ENCODE measurements around the gene EFCC1. TPM values are rescaled to one million over a fixed set of nuclear protein-coding genes. Genes with fewer than 3 reads are reported as not detected.

The EFCC1 gene
- polyA plus RNA-seq, 2 of the 4 experiments (the other 2 are of a cell fraction): 0.04 TPM; not detected in 1

DNA sequence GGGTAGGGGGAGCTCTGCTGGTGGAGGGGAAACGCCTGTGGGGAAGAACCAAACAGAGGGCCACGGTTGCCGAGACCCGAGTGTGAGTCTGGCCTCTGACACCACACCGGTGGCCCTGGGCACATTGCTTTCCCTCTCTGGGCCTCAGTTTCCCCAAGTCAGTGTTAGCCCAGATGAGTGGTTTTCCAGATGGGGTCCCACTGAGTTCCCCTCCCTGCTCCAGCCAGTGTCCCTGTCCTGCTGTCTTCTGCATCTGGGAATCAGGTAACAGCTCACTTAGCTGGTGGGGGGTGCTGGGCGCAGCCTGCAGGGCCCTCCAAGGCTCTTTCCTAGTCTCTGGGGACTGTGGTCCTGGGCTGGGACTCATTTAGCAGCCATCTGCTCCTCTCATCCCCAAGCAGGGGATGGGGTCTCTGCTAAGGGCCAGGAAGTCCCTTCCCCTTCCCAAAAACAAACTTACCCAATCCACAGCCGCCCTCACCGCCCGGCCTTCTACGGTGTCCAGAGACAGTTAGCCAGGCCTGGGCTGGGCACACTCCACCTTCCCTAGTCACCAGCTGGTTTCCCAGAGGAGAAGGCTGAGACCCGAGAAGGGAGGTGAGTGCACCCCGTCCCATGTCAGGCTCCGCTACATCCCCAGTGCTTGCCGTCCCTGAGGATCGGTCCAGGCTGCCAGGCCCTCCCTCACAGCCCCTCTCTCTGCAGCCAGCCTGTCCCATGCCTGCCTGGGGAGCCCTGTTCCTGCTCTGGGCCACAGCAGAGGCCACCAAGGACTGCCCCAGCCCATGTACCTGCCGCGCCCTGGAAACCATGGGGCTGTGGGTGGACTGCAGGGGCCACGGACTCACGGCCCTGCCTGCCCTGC is 60.2 kb downstream of the EFCC1 start:
- no peak overlapping the region for H3K27ac ChIP-seq
- no peak for FAIRE-seq
- no peak overlapping the region for H3K4me3 ChIP-seq
- ATAC-seq: no peak; a peak in 2 of 6 replicates
- H3K4me1 ChIP-seq: no peaks in the 10 kb centered on the region
- H3K4me2 ChIP-seq: no peak overlapping the region
- H3K9me3 ChIP-seq: no peaks in the 10 kb centered on the region
- ChIA-PET POLR2A (no interaction called here), CTCF (interaction anchor here (3.5 kb wide), 1 partner anchor 8 kb away, joined by 17 read pairs; no protein-coding TSS in a partner anchor)
- DNase-seq (ENCODE audit: low read depth in 1 of 2, low spot score in 1 of 2): no peak
- TF ChIP-seq CBX8 (IDR thresholded peaks at IDR 0.05) (no peak), HOXB13 (CRISPR knock-in tag; IDR thresholded peaks at IDR 0.05; ENCODE audit: low read depth) (no peak), ZFP36 (IDR thresholded peaks at IDR 0.05; ENCODE audit: borderline replicate concordance, partially characterized antibody) (no peak), FOXS1 (CRISPR knock-in tag; IDR thresholded peaks at IDR 0.05) (no peak)
- TF ChIP-seq, protein P1, sequence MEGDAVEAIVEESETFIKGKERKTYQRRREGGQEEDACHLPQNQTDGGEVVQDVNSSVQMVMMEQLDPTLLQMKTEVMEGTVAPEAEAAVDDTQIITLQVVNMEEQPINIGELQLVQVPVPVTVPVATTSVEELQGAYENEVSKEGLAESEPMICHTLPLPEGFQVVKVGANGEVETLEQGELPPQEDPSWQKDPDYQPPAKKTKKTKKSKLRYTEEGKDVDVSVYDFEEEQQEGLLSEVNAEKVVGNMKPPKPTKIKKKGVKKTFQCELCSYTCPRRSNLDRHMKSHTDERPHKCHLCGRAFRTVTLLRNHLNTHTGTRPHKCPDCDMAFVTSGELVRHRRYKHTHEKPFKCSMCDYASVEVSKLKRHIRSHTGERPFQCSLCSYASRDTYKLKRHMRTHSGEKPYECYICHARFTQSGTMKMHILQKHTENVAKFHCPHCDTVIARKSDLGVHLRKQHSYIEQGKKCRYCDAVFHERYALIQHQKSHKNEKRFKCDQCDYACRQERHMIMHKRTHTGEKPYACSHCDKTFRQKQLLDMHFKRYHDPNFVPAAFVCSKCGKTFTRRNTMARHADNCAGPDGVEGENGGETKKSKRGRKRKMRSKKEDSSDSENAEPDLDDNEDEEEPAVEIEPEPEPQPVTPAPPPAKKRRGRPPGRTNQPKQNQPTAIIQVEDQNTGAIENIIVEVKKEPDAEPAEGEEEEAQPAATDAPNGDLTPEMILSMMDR (IDR thresholded peaks at IDR 0.05): no peak
- 75% methylated on average over 12 of the region's 19 CpGs for WGBS (ENCODE audit: missing lambda C conversion rate)

DNA sequence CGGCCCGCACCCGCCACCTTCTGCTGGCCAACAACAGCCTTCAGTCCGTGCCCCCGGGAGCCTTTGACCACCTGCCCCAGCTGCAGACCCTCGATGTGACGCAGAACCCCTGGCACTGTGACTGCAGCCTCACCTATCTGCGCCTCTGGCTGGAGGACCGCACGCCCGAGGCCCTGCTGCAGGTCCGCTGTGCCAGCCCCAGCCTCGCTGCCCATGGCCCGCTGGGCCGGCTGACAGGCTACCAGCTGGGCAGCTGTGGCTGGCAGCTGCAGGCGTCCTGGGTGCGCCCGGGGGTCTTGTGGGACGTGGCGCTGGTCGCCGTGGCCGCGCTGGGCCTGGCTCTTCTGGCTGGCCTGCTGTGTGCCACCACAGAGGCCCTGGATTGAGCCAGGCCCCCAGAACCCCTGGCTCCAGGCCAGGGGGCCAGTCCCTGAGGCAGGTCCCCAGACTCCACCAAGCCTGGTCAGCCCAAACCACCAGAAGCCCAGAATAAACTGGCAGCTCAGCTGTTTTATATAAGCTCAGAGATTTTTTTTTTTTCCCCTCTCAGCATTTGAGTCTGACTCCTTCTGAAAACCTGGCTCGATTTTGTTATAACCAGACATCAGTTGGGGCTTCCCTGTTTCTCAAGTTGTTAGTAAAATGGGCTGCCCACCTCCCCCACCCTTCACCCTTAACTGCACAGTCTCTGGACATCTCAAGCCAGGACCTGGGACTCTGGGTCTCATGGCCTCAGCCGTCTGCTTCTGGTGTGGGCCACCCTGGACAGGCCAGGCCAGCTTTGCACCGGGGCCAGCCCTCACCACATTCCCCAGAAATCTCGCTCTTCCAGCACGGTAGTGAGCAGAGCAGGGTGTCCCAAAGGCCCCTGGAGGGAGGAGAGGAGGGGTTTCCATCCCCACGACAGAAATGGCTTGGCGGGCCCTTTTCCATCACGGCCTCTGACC is 61.1 kb downstream of the EFCC1 start:
- DNase-seq (ENCODE audit: low read depth in 1 of 2, low spot score in 1 of 2): no peak
- ChIA-PET CTCF (interaction anchor here (3.5 kb wide), 1 partner anchor 9 kb away, joined by 17 read pairs; no protein-coding TSS in a partner anchor), POLR2A (no interaction called here)
- H3K27ac ChIP-seq: no peak overlapping the region
- no peak overlapping the region for H3K4me3 ChIP-seq
- no peak for TF ChIP-seq ESRRA (IDR thresholded peaks at IDR 0.05; ENCODE audit: borderline replicate concordance, low read length)
- TF ChIP-seq, protein P2, sequence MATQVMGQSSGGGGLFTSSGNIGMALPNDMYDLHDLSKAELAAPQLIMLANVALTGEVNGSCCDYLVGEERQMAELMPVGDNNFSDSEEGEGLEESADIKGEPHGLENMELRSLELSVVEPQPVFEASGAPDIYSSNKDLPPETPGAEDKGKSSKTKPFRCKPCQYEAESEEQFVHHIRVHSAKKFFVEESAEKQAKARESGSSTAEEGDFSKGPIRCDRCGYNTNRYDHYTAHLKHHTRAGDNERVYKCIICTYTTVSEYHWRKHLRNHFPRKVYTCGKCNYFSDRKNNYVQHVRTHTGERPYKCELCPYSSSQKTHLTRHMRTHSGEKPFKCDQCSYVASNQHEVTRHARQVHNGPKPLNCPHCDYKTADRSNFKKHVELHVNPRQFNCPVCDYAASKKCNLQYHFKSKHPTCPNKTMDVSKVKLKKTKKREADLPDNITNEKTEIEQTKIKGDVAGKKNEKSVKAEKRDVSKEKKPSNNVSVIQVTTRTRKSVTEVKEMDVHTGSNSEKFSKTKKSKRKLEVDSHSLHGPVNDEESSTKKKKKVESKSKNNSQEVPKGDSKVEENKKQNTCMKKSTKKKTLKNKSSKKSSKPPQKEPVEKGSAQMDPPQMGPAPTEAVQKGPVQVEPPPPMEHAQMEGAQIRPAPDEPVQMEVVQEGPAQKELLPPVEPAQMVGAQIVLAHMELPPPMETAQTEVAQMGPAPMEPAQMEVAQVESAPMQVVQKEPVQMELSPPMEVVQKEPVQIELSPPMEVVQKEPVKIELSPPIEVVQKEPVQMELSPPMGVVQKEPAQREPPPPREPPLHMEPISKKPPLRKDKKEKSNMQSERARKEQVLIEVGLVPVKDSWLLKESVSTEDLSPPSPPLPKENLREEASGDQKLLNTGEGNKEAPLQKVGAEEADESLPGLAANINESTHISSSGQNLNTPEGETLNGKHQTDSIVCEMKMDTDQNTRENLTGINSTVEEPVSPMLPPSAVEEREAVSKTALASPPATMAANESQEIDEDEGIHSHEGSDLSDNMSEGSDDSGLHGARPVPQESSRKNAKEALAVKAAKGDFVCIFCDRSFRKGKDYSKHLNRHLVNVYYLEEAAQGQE (IDR thresholded peaks at IDR 0.05): no peak
- TF ChIP-seq EHF (CRISPR knock-in tag; IDR thresholded peaks at IDR 0.05): no peak
- no peak for TF ChIP-seq RNF2 (IDR thresholded peaks at IDR 0.05; ENCODE audit: borderline replicate concordance, low read depth)
- TF ChIP-seq, protein P3, sequence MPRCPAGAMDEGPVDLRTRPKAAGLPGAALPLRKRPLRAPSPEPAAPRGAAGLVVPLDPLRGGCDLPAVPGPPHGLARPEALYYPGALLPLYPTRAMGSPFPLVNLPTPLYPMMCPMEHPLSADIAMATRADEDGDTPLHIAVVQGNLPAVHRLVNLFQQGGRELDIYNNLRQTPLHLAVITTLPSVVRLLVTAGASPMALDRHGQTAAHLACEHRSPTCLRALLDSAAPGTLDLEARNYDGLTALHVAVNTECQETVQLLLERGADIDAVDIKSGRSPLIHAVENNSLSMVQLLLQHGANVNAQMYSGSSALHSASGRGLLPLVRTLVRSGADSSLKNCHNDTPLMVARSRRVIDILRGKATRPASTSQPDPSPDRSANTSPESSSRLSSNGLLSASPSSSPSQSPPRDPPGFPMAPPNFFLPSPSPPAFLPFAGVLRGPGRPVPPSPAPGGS (IDR thresholded peaks at IDR 0.05): no peak
- H3K4me2 ChIP-seq: no peak overlapping the region
- H3K4me1 ChIP-seq: no peaks in the 10 kb centered on the region
- H3K9me3 ChIP-seq: no peaks in the 10 kb centered on the region
- no peak for ATAC-seq
- FAIRE-seq: no peak
- 68% methylated on average over 11 of the region's 32 CpGs for WGBS (ENCODE audit: missing lambda C conversion rate)

DNA sequence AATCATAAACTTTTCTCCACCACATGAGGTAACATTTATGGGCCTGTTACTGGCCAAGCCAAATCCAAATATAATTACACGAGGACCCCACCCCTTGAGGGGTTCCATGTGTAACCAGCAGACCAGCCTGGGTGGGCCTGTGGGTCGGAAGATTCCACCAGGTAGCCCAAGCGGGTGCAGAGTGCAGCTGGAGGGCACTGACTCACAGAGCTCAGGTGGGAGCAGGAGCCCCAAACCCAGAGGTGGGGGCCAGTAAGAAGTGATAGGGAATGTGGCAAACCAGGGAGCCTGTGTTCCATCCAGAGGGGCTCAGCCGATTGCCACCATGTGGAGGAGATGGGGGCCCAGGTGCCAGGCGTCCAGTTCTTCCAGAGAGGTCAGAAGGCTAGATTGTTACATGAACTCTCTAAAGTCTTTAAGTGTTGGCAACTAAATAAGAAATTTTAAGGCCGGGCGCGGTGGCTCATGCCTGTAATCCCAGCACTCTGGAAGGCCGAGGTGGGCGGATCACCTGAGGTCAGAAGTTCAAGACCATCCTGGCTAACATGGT is 62.1 kb downstream of the EFCC1 start:
- Histone ChIP-seq H3K4me2 (no peak overlapping the region), H3K9me3 (no peaks in the 10 kb centered on the region), H3K27ac (no peak overlapping the region), H3K4me1 (no peaks in the 10 kb centered on the region), H3K4me3 (no peak overlapping the region)
- POLR2A ChIA-PET: no interaction called here
- CTCF ChIA-PET: interaction anchor here (0.7 to 3.5 kb wide), 3 partner anchors 10 to 731 kb away, joined by 4 to 17 read pairs (median 8); no protein-coding TSS in a partner anchor
- 83% methylated on average over 9 of the region's 10 CpGs for WGBS (ENCODE audit: missing lambda C conversion rate)
- no peak for FAIRE-seq
- ATAC-seq: no peak
- no peak for DNase-seq (ENCODE audit: low read depth in 1 of 2, low spot score in 1 of 2)
- TF ChIP-seq CEBPB (IDR thresholded peaks at IDR 0.05): no peak
- TF ChIP-seq CBX2 (IDR thresholded peaks at IDR 0.05; ENCODE audit: borderline replicate concordance, low read depth): no peak
- no peak for TF ChIP-seq TP53 (CRISPR knock-in tag; IDR thresholded peaks at IDR 0.05)
- no peak for TF ChIP-seq HOXA7 (CRISPR knock-in tag; IDR thresholded peaks at IDR 0.05)
- no peak for TF ChIP-seq CBX8 (IDR thresholded peaks at IDR 0.05)
- TF ChIP-seq KDM1A (IDR thresholded peaks at IDR 0.05; ENCODE audit: low read depth): no peak
- no peak for TF ChIP-seq ZFP36 (IDR thresholded peaks at IDR 0.05; ENCODE audit: borderline replicate concordance, partially characterized antibody)
- TF ChIP-seq GATA3 (IDR thresholded peaks at IDR 0.05; ENCODE audit: borderline replicate concordance): no peak
